ENCODE measurements around the gene FAM107B. TPM values are rescaled to one million over a fixed set of nuclear protein-coding genes. Genes with fewer than 3 reads are reported as not detected.

The FAM107B gene
- total RNA-seq, 1 experiment from 2014 or later, result 41.3 TPM

- BruUV-seq (replicated peaks), result no TSS peak
- Mint-ChIP-seq H3K27ac (ENCODE audit: low read depth, unreplicated experiment) (peak overlapping the region; percentile 23), H3K4me3 (ENCODE audit: unreplicated experiment) (no peak overlapping the region), H3K4me1 (ENCODE audit: insufficient read depth, unreplicated experiment) (peaks cover 24% of the 10 kb centered on the region), H3K27me3 (ENCODE audit: insufficient read depth, unreplicated experiment) (no peaks in the 10 kb centered on the region), H3K9me3 (ENCODE audit: unreplicated experiment) (no peaks in the 10 kb centered on the region), H3K36me3 (ENCODE audit: insufficient read depth, unreplicated experiment) (peaks cover 11% of the 10 kb centered on the region)
- no peak for DNase-seq (ENCODE audit: unreplicated experiment)
- ChIA-PET POLR2A (no interaction called here), CTCF (interaction anchor here (0.8 kb wide), 1 partner anchor 20 kb away, joined by 4 read pairs; no protein-coding TSS in a partner anchor)
- intact Hi-C loops (cut with micrococcal nuclease), result no loop called here
- no peak for TF ChIP-seq CTCF (IDR thresholded peaks at IDR 0.05; ENCODE audit: unreplicated experiment)
These were observed 218.3 kb downstream of the FAM107B start for GRCh38 chr10:14556285-14556956.

DNA sequence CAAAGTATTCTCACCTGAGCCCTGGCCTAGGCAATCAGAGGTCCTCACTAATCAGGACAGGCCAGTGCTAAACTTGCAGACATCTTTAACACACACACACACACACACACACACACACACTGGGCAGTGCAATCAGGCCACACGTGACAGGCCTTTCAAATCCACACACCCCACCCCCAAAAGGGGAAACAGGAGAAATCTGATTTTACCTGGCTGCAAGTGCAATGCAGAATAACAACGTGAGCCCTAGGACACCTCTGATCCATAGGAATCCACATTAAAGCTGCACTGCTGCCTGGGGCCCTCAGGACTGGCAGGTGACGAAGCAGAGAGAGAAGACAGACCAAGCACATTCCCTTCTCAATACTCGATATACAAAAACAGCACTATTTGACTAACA is 218.9 kb downstream of the FAM107B start:
- intact Hi-C loops (cut with micrococcal nuclease), result loop anchor here (2.0 kb wide), 1 partner anchor 17 kb away; no protein-coding TSS in a partner anchor
- no peaks in the 10 kb centered on the region for H3K9me3 Mint-ChIP-seq (ENCODE audit: unreplicated experiment)
- ChIA-PET POLR2A (no interaction called here), CTCF (interaction anchor here (0.8 kb wide), 1 partner anchor 19 kb away, joined by 4 read pairs; no protein-coding TSS in a partner anchor)
- H3K27me3 Mint-ChIP-seq (ENCODE audit: insufficient read depth, unreplicated experiment), result no peaks in the 10 kb centered on the region
- no peak overlapping the region for H3K4me3 Mint-ChIP-seq (ENCODE audit: unreplicated experiment)
- no TSS peak for BruUV-seq (replicated peaks)
- peak overlapping the region; percentile 12 for H3K27ac Mint-ChIP-seq (ENCODE audit: low read depth, unreplicated experiment)
- peaks cover 11% of the 10 kb centered on the region for H3K36me3 Mint-ChIP-seq (ENCODE audit: insufficient read depth, unreplicated experiment)
- H3K4me1 Mint-ChIP-seq (ENCODE audit: insufficient read depth, unreplicated experiment), result peaks cover 24% of the 10 kb centered on the region
- no peak for DNase-seq (ENCODE audit: unreplicated experiment)
- TF ChIP-seq CTCF (IDR thresholded peaks at IDR 0.05; ENCODE audit: unreplicated experiment), result no peak

GRCh38 chr10:14554491-14555205 is 220.0 kb downstream of the FAM107B start:
- Mint-ChIP-seq H3K36me3 (ENCODE audit: insufficient read depth, unreplicated experiment) (peaks cover 11% of the 10 kb centered on the region), H3K4me1 (ENCODE audit: insufficient read depth, unreplicated experiment) (peaks cover 15% of the 10 kb centered on the region), H3K4me3 (ENCODE audit: unreplicated experiment) (no peak overlapping the region), H3K9me3 (ENCODE audit: unreplicated experiment) (no peaks in the 10 kb centered on the region), H3K27me3 (ENCODE audit: insufficient read depth, unreplicated experiment) (no peaks in the 10 kb centered on the region), H3K27ac (ENCODE audit: low read depth, unreplicated experiment) (peak overlapping the region; percentile 57)
- no peak for TF ChIP-seq CTCF (IDR thresholded peaks at IDR 0.05; ENCODE audit: unreplicated experiment)
- CTCF ChIA-PET, result interaction anchor here (0.6 to 1.0 kb wide), 7 partner anchors 10 to 200 kb away, joined by 3 to 7 read pairs (median 3); no protein-coding TSS in a partner anchor
- no TSS peak for BruUV-seq (replicated peaks)
- DNase-seq (ENCODE audit: unreplicated experiment), result no peak
- POLR2A ChIA-PET, result interaction anchor here (0.7 to 1.5 kb wide), 5 partner anchors 8 to 282 kb away, joined by 3 to 6 read pairs (median 4); no protein-coding TSS in a partner anchor
- intact Hi-C loops (cut with micrococcal nuclease), result loop anchor here (2.0 kb wide), 1 partner anchor 18 kb away; no protein-coding TSS in a partner anchor

GRCh38 chr10:14554091-14554490 is 220.6 kb downstream of the FAM107B start:
- Mint-ChIP-seq H3K4me3 (ENCODE audit: unreplicated experiment) (no peak overlapping the region), H3K27me3 (ENCODE audit: insufficient read depth, unreplicated experiment) (no peaks in the 10 kb centered on the region), H3K4me1 (ENCODE audit: insufficient read depth, unreplicated experiment) (peaks cover 15% of the 10 kb centered on the region), H3K36me3 (ENCODE audit: insufficient read depth, unreplicated experiment) (peaks cover 11% of the 10 kb centered on the region), H3K9me3 (ENCODE audit: unreplicated experiment) (no peaks in the 10 kb centered on the region), H3K27ac (ENCODE audit: low read depth, unreplicated experiment) (peak overlapping the region; percentile 57)
- DNase-seq (ENCODE audit: unreplicated experiment), result peak; percentile 67
- no peak for TF ChIP-seq CTCF (IDR thresholded peaks at IDR 0.05; ENCODE audit: unreplicated experiment)
- POLR2A ChIA-PET, result interaction anchor here (0.7 to 1.5 kb wide), 5 partner anchors 9 to 283 kb away, joined by 3 to 6 read pairs (median 4); no protein-coding TSS in a partner anchor
- intact Hi-C loops (cut with micrococcal nuclease), result loop anchor here (2.0 kb wide), 1 partner anchor 19 kb away; no protein-coding TSS in a partner anchor
- BruUV-seq (replicated peaks), result no TSS peak
- CTCF ChIA-PET, result interaction anchor here (0.6 to 1.2 kb wide), 8 partner anchors 9 to 201 kb away, joined by 3 to 7 read pairs (median 3); no protein-coding TSS in a partner anchor
